IPS-15b (cell line): ENCODE results near the gene DMWD.

ENCODE experiments used
- H3K27me3 ChIP-seq: one replicate; pipeline ENCODE4 v1.6.1; 2013; ENCODE audit warnings: low read length; ENCODE audit not compliant: control insufficient read depth, insufficient read depth
- H3K36me3 ChIP-seq: one replicate; pipeline ENCODE4 v1.6.1; 2013; ENCODE audit warnings: low read length; ENCODE audit not compliant: control insufficient read depth, insufficient read depth
- H3K4me1 ChIP-seq: one replicate; pipeline ENCODE4 v1.6.1; 2013; ENCODE audit warnings: mild to moderate bottlenecking, low read length; ENCODE audit not compliant: control insufficient read depth, insufficient read depth
- H3K4me3 ChIP-seq: one replicate; pipeline ENCODE4 v1.5.1; 2013; ENCODE audit warnings: low read depth, low read length
- H3K9ac ChIP-seq: one replicate; pipeline ENCODE4 v1.6.1; 2013; ENCODE audit warnings: low read depth, mild to moderate bottlenecking, low read length
- H3K9me3 ChIP-seq: one replicate; pipeline ENCODE4 v1.6.1; 2013; ENCODE audit warnings: mild to moderate bottlenecking, low read length; ENCODE audit not compliant: control insufficient read depth, insufficient read depth

DMWD gene

DNA sequence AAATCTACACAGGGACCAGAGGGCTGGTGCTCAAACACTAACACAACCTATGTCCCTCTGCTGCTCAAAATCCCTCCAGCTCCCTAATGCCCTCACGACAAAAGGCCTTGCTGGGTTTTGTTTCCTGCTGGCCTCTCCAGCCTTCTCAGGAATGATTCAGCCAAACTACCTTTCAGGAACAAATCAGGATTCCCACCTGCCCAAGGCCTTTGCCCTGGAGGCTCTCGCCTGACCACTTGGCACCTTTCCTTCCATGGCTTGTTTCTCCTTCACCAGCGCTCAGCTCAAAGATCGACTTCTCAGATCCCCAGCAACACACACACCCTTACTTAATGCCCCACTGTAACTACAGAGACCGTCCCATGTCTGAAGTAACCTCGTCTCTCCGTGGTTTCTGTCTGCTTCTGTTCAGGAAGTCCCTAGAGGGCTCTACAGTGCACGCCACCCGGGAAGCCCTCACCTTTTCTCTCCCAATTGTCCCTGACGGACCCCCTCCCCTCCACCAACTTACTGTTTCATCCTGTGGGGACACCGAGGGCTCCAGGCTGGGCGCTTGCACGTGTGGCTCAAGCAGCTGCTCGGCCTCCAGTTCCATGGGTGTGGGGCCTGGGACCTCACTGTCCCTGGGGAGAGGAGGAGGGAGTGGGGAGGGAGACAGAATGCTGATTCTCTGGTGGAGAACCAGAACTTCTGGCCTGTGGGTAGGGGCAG is 20.4 kb downstream of the DMWD start:
- Histone ChIP-seq H3K4me1 (no peaks in the 10 kb centered on the region), H3K36me3 (peaks cover 5% of the 10 kb centered on the region), H3K27me3 (no peaks in the 10 kb centered on the region), H3K4me3 (no peak overlapping the region), H3K9ac (no peak overlapping the region), H3K9me3 (no peaks in the 10 kb centered on the region)

DNA sequence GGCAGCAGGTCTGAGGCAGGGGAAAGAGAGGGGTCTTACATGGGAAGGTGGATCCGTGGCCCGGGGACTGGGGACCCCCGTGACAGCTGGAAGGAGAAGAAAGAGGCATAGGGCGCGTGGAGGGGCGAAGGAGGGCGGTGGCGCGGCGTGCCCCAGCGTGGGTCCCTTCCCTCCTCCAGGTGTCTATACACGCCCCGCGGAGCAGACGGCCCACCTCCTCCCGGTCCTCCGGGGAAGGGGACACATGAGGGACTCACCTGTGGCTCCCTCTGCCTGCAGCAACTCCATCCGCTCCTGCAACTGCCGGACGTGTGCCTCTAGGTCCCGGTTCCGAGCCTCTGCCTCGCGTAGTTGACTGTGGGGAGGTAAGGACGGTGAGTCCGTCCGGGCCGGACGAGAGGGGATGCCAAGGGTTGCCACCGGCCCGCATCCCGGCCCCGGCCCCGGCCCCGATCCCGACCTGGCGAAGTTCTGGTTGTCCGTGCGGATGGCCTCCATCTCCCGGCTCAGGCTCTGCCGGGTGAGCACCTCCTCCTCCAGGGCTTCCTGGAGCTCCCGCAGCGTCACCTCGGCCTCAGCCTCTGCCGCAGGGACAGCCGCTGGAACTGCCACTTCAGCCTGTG is 21.2 kb downstream of the DMWD start:
- peak overlapping the region; percentile 73 for H3K4me3 ChIP-seq

DNA sequence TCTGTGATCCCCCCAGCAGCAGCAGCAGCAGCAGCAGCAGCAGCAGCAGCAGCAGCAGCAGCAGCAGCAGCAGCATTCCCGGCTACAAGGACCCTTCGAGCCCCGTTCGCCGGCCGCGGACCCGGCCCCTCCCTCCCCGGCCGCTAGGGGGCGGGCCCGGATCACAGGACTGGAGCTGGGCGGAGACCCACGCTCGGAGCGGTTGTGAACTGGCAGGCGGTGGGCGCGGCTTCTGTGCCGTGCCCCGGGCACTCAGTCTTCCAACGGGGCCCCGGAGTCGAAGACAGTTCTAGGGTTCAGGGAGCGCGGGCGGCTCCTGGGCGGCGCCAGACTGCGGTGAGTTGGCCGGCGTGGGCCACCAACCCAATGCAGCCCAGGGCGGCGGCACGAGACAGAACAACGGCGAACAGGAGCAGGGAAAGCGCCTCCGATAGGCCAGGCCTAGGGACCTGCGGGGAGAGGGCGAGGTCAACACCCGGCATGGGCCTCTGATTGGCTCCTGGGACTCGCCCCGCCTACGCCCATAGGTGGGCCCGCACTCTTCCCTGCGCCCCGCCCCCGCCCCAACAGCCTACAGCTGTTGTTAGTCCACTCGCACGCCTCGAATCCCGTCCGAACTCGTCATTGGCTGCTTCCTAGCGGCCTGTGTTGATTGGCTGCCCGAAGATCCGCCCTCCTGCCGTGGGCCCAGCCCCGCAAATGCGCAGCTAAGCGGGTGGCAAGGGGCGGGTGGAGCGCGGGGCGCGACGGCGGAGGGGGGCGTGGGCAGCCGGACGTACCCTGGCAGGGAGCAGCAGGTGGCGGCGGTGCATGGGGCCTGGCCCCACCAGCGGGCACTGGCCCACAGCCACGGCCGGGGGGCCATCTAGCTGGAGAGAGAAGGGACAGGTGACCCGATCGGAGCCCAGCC is 22.2 kb downstream of the DMWD start:
- no peaks in the 10 kb centered on the region for H3K27me3 ChIP-seq
- peak overlapping the region; percentile 76 for H3K9ac ChIP-seq
- peaks cover 1% of the 10 kb centered on the region for H3K36me3 ChIP-seq
- no peaks in the 10 kb centered on the region for H3K4me1 ChIP-seq
- peak overlapping the region; percentile 84 for H3K4me3 ChIP-seq
- no peaks in the 10 kb centered on the region for H3K9me3 ChIP-seq

More for the DNA sequence above, 21.2 kb downstream of the DMWD start:
- no peaks in the 10 kb centered on the region for H3K27me3 ChIP-seq
- no peaks in the 10 kb centered on the region for H3K9me3 ChIP-seq
- no peaks in the 10 kb centered on the region for H3K4me1 ChIP-seq
- H3K9ac ChIP-seq: no peak overlapping the region
- H3K36me3 ChIP-seq: no peaks in the 10 kb centered on the region

DNA sequence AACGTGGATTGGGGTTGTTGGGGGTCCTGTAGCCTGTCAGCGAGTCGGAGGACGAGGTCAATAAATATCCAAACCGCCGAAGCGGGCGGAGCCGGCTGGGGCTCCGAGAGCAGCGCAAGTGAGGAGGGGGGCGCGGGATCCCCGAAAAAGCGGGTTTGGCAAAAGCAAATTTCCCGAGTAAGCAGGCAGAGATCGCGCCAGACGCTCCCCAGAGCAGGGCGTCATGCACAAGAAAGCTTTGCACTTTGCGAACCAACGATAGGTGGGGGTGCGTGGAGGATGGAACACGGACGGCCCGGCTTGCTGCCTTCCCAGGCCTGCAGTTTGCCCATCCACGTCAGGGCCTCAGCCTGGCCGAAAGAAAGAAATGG is 22.8 kb downstream of the DMWD start:
- Histone ChIP-seq H3K9ac (peak overlapping the region; percentile 76), H3K27me3 (no peaks in the 10 kb centered on the region), H3K4me3 (peak overlapping the region; percentile 84), H3K36me3 (peaks cover 3% of the 10 kb centered on the region), H3K9me3 (no peaks in the 10 kb centered on the region), H3K4me1 (no peaks in the 10 kb centered on the region)

DNA sequence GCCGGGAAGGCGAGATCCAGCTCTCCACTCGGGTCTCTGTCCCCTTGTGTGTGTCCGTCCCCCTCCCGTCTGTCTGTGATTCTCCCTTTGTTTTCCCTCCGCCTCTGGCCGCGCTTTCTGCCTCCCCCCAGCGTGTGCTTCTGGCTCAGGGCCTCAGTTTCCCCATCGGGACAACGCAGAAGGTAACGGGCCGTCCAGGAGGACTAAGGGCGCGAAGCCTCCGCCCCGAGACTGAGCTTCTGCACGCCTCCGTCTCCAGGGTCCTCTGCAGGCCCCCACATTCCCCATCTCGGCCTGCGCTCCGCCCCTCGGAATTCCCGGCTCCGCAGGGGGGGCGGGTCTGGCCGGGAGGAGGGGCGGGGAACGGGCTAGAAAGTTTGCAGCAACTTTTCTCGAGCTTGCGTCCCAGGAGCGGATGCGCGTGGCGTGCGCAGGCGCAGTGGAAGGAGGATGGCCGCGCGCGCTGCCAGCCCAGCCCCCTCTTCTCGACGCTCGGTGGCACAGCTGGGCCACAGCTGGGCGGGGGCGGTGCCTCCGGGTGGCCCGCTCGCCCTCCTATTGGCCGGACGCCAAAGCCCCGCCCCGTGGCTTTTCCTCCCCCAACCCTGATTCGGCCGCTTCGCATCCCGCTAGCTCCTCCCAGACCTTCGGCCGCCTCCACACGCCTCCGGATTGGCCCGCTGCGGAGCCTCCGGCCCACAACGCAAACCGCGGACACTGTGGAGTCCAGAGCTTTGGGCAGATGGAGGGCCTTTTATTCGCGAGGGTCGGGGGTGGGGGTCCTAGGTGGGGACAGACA is 23.5 kb downstream of the DMWD start, which contains the start of gene SIX5:
Gene SIX5 (minus strand): TSS at position 269 of the 799 bp plus-strand sequence. CDS start 408 bp downstream, outside the sequence.
- Histone ChIP-seq H3K9ac (peak within 1 kb of the TSS; percentile 87), H3K36me3 (peaks cover 3% of the 10 kb centered on the region), H3K4me1 (peaks cover 6% of the 10 kb centered on the region), H3K27me3 (no peaks in the 10 kb centered on the region), H3K4me3 (peak within 1 kb of the TSS; percentile 87), H3K9me3 (no peaks in the 10 kb centered on the region)

DNA sequence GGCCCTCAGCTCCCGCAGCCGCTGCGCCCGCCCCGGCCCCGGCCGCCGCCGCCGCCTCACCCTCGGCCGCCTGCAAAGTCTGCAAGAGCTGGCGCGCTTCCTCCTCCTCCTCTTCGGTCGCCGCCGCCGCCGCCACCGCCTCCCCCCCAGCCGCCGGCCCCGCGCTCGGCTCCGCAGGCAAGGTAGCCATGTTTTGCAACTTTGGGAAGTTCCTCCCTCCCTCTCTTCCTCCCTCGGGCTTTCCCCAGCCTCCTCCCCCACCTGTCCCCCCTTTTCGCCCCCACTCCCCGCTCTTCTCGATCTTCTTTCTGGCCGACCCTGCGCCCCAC is 24.0 kb downstream of the DMWD start:
- Histone ChIP-seq H3K27me3 (no peaks in the 10 kb centered on the region), H3K4me3 (peak overlapping the region; percentile 87), H3K4me1 (peaks cover 8% of the 10 kb centered on the region), H3K36me3 (peaks cover 3% of the 10 kb centered on the region), H3K9me3 (no peaks in the 10 kb centered on the region), H3K9ac (peak overlapping the region; percentile 87)

DNA sequence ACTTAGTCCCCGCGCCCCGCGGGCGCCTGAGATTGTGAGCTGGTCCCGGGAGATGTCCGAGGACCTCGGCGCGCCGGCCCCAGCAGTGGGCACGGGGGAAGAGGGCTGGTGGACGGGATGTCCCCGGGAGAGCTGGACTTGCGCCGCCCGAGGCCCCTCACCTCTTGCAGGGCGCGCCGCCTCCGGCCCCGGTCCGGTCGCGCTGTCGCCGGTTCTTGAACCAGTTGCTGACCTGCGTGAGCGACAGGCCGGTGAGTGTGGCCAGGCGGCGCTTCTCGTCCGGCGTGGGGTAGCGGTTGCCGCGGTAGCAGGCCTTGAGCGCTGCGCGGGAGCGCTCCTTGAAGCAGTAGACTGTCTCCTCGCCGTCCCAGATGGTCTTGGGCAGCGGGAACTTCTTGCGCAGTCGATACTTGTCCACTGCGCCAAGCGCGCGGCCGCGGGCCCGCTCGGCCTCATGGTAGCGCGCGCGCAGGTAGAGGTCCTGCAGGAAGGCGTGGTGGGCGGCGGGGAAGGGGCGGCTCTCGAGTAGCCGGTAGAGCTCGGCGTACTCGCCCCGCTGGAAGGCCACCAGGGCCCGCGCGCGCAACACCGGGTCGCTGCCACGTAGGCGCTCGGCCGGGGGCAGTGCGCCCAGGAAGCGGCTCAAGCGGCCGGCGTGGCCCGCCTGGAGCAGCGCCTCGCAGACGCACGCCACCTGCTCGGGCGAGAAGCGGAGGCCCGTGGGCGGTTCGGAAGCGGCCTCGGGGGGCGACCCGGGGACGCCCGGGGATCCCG is 24.6 kb downstream of the DMWD start:
- H3K9ac ChIP-seq: peak overlapping the region; percentile 85
- peak overlapping the region; percentile 87 for H3K4me3 ChIP-seq
- no peaks in the 10 kb centered on the region for H3K9me3 ChIP-seq
- peaks cover 8% of the 10 kb centered on the region for H3K4me1 ChIP-seq
- no peaks in the 10 kb centered on the region for H3K27me3 ChIP-seq
- H3K36me3 ChIP-seq: peaks cover 3% of the 10 kb centered on the region

DNA sequence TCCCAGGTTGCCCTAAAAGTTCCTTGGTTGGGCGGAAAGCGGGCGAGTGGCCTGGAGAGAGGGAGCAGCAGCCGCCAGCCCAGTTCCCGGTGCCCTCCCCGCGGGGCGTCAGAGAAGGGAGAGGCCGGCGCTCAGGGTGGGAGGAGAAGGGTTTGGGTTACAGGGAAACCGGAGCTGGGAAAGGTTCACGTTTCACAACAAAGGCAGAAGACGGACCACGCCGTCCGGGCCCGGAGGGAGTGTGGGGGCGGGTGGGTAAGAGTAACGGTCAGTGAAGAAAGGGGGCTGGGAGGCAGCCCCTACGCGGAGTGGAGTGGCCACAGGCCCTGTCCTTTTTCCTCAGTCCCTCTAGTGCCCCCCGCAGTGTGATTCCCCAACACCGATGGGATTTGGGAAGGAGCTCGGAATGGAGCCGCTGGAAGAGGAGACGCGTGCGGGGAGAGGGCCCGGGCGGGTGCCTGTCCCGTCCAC is 25.2 kb downstream of the DMWD start:
- H3K4me1 ChIP-seq: peaks cover 8% of the 10 kb centered on the region
- H3K36me3 ChIP-seq: peaks cover 3% of the 10 kb centered on the region
- H3K27me3 ChIP-seq: no peaks in the 10 kb centered on the region
- peak overlapping the region; percentile 87 for H3K4me3 ChIP-seq
- H3K9ac ChIP-seq: peak overlapping the region; percentile 85
- H3K9me3 ChIP-seq: no peaks in the 10 kb centered on the region

DNA sequence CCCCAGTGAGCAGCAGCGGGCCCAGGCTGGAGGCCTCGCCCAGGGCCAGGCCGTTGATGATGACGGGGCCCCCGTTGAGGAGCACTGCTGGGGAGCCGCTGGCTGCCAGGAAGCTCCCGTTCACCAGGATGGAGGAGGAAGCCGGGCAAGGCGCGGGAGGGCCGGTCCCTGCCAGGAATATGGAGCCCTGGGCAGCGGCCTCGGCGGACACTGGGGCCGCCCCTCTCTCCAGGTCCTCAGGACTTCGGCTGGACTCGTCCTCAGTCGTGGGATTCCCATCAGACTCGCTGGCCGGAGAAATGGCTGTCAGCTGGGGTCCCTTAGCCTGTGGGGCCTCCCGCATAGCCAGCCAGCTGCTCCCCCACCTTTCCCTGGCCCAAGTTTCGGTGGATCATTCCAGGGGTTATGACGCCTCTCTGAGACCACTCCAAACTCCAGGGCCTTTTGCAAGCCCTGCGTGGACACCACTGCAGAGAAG is 25.7 kb downstream of the DMWD start:
- no peaks in the 10 kb centered on the region for H3K27me3 ChIP-seq
- H3K4me3 ChIP-seq: peak overlapping the region; percentile 87
- peaks cover 8% of the 10 kb centered on the region for H3K4me1 ChIP-seq
- peaks cover 3% of the 10 kb centered on the region for H3K36me3 ChIP-seq
- peak overlapping the region; percentile 12 for H3K9ac ChIP-seq
- H3K9me3 ChIP-seq: no peaks in the 10 kb centered on the region

DNA sequence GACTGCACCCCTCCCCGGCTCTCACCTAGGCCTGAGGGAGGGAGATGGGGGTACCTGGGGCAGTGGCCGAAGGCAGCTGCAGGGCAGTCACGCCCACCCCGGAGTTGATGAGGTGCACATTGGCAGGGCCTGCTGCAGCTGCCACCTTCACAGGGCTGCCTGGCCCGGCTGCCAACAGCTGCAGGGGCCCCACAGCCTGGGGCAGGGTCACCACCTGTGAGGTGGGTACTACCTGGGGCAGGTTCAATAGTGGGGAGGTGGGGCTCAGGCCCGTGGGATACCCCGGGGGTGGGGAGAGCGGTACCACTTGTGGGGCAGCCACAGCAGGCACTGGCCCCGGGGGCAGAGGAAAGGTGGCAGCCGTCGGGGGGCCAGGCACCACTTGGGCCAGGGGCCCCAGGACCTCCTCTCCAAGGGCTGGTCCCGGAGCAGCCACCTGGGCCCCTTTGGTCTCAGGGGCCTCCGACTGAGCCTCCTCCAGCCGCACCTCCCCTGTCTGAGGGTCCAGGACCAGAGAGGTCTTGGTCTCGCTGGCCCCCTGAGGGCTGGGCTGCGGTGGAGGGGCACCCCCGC is 26.3 kb downstream of the DMWD start:
- Histone ChIP-seq H3K4me3 (peak overlapping the region; percentile 87), H3K36me3 (peaks cover 3% of the 10 kb centered on the region), H3K27me3 (no peaks in the 10 kb centered on the region), H3K9me3 (no peaks in the 10 kb centered on the region), H3K9ac (peak overlapping the region; percentile 12), H3K4me1 (peaks cover 8% of the 10 kb centered on the region)
